Left lung (tissue), 10 donors: ENCODE measurements around the gene APPL1. TPM values are rescaled to one million over a fixed set of nuclear protein-coding genes. Genes with fewer than 3 reads are reported as not detected.
A peak's percentile ranks its signal among the peaks of the same experiment; 100 is the strongest.

Source experiments
- ATAC-seq: fragments of 200-7000 bp; cut with Tn5 transposase; one replicate; pipeline ENCODE4 v1.9.1; 2020; ENCODE audit warnings: moderate library complexity
- DNase-seq, 4 donors: peaks; one replicate each; pipeline ENCODE4 v3.0.0-alpha.2; 2013 to 2020
- H3K27ac ChIP-seq, 2 donors: fragments of 200-600 bp; sonication (generic) in 1 of 2; one replicate each; pipeline versions ENCODE4 v1.5.0 to v1.8.0; 2020 to 2021
- H3K27me3 ChIP-seq, 2 donors: fragments of 200-600 bp; sonication (generic) in 1 of 2; one replicate each; pipeline versions ENCODE4 v1.5.0 to v1.8.0; 2020 to 2021
- H3K36me3 ChIP-seq, 2 donors: fragments of 200-600 bp; sonication (generic) in 1 of 2; one replicate each; pipeline versions ENCODE4 v1.5.0 to v1.8.0; 2020 to 2021
- H3K4me1 ChIP-seq, 2 donors: fragments of 200-600 bp; one replicate each; pipeline ENCODE4 v1.8.0; 2021
- H3K4me3 ChIP-seq, 2 donors: fragments of 200-600 bp; sonication (generic) in 1 of 2; one replicate each; pipeline versions ENCODE4 v1.5.0 to v1.8.0; 2020 to 2021; ENCODE audit warnings: mild to moderate bottlenecking in 1 of 2
- H3K9me3 ChIP-seq, 2 donors: fragments of 200-600 bp; sonication (generic) in 1 of 2; one replicate each; pipeline versions ENCODE4 v1.5.0 to v1.8.0; 2020 to 2021
- intact Hi-C, 2 donors: fragments of 100-400 bp; cut with DNase I; formaldehyde crosslinking; loops; one replicate each; pipeline versions ENCODE4 v1.11.2 to v1.14.2; 2022
- polyA plus RNA-seq, 6 donors: library from polyadenylated mRNA; unstranded; fragments of 120-200 nt; gene quantifications; one replicate each; pipeline ENCODE4 v1.2.1, GENCODE V29; 2013; ENCODE audit not compliant: insufficient read length in 6 of 6
- total RNA-seq, 2 donors: library from RNA; stranded (reverse); fragmentation: NEBNext Ultra II Directional; extraction: Animal tissue kit (Norgen Biotek cat#: 25700); gene quantifications; one replicate each; pipeline ENCODE4 v1.2.1, GENCODE V29; 2021
- TF ChIP-seq, protein P1 (sequence below), 2 donors: fragments of 200-600 bp; sonication (generic) in 1 of 2; IDR thresholded peaks; one replicate each; pipeline versions ENCODE4 v1.5.0 to v1.8.0; 2021; ENCODE audit warnings: antibody characterized with exemption in 2 of 2
- donor health status: DM: no; HTN: yes; CAD: no.
- donor health status: DM: no; HTN: no; CAD: no.

The APPL1 gene
- total and polyA plus RNA-seq, 8 donors = 35.8 to 51.0 (median 43.6) TPM

DNA sequence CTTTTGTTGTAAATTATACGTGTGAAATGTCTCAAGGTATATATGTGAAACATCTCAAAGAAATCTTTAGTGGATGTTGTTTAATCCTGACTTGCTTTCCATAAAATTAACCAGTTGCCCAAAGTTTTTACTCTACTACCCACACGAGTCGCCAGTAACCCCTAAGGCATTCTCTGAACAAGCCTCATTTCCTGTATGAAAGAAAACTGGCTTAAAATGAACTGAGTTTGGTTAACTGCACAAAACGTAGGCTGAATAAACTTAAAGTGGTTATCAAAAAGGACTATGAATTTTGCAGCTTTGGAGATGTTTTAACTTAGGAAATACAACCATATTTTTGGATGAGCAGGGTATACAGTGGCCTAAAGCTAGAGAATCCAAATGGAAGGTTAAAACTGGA, 2.7 kb upstream of the APPL1 start:
- H3K36me3 ChIP-seq = no peaks in the 10 kb centered on the region
- H3K27me3 ChIP-seq = no peaks in the 10 kb centered on the region
- DNase-seq (no peak), ATAC-seq (no peak)
- no peaks in the 10 kb centered on the region for H3K9me3 ChIP-seq
- H3K4me3 ChIP-seq = no peak overlapping the region
- TF ChIP-seq, protein P1, sequence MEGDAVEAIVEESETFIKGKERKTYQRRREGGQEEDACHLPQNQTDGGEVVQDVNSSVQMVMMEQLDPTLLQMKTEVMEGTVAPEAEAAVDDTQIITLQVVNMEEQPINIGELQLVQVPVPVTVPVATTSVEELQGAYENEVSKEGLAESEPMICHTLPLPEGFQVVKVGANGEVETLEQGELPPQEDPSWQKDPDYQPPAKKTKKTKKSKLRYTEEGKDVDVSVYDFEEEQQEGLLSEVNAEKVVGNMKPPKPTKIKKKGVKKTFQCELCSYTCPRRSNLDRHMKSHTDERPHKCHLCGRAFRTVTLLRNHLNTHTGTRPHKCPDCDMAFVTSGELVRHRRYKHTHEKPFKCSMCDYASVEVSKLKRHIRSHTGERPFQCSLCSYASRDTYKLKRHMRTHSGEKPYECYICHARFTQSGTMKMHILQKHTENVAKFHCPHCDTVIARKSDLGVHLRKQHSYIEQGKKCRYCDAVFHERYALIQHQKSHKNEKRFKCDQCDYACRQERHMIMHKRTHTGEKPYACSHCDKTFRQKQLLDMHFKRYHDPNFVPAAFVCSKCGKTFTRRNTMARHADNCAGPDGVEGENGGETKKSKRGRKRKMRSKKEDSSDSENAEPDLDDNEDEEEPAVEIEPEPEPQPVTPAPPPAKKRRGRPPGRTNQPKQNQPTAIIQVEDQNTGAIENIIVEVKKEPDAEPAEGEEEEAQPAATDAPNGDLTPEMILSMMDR (IDR thresholded peaks at IDR 0.05) = no peak
- intact Hi-C loops = loop anchor here in 1 of 2 donors (10.0 kb wide), 2 partner anchors 130 to 230 kb away; no protein-coding TSS in a partner anchor
- no peak overlapping the region for H3K27ac ChIP-seq
- peaks cover 15 to 23% of the 10 kb centered on the region in 2 donors for H3K4me1 ChIP-seq

DNA sequence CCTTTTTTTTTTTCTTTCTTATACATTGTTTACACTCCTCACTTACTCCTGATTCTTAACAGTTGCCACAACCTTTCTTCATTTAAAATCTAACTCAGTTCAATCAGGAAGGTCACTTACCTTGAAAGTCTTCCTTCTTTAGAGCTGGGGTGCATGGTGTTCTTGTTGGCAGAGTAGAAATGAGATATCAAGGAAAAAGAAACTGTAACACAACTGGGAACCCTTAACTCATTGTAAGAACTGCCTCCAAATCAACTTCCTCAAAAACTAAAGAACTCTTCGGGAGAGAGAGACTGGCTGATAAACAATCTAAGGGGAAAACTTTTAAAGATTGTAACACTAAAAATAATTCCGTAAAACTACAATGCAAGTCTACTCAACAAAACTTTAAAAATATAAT, 1.4 kb upstream of the APPL1 start:
- peaks cover 15 to 25% of the 10 kb centered on the region in 2 donors for H3K4me1 ChIP-seq
- ATAC-seq (no peak), DNase-seq (no peak)
- peak overlapping the region in 1 of 2 donors; percentile 79 for H3K4me3 ChIP-seq
- H3K36me3 ChIP-seq = no peaks in the 10 kb centered on the region
- H3K27ac ChIP-seq = peak overlapping the region in 1 of 2 donors; percentile 92
- no peaks in the 10 kb centered on the region for H3K9me3 ChIP-seq
- TF ChIP-seq, protein P1 (IDR thresholded peaks at IDR 0.05) = no peak
- intact Hi-C loops = loop anchor here in 1 of 2 donors (10.0 kb wide), 2 partner anchors 131 to 231 kb away; no protein-coding TSS in a partner anchor
- H3K27me3 ChIP-seq = no peaks in the 10 kb centered on the region

DNA sequence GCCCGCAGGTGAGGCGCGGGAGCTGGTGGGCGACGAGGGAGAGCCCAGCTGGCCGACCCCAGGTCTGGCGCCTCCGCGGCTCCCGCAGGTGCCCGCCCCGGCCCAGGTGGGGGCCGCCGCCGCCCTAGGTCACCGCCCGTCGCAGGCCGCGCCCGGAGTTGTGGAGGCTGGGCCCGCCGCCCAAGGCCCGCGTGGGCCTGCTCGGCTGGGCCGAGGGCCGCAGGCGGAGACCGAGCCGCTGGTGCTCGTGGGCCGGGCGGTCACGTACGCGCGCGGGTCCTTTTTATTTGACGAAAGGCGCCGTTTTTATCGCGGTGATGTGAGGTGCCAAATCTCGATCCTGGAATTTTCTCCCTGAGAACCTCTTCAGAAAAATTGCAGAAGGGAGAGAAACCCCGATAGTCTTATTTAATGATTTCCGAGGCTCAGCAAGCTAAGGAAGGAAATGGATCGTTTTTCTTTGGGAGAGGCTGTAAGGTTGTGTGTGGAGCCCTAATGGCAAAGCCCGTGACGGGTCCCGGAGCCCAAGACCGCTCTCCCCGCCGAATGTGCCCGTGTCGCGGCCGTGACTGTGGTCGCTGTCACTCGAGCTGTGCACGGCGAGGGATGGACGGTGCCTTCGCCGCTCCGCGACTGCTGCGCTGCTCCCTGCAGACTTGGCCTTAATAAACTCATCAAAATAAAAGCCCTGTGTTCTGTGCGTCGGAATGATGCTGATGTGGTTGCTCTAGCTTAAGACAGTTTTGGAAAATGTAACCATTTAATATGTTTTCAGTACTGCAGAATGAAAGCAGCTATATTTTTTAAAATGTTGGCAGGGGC, 612 bp downstream of the APPL1 start:
- H3K27me3 ChIP-seq = no peaks in the 10 kb centered on the region
- peaks cover 15 to 25% of the 10 kb centered on the region in 2 donors for H3K4me1 ChIP-seq
- no peaks in the 10 kb centered on the region for H3K36me3 ChIP-seq
- TF ChIP-seq, protein P1 (IDR thresholded peaks at IDR 0.05) = no peak
- peak overlapping the region; percentile 92 to 95 for H3K27ac ChIP-seq
- peak; percentile 78 for ATAC-seq
- peak; percentile 62 to 89 (median 70) for DNase-seq
- peak overlapping the region; percentile 67 to 79 for H3K4me3 ChIP-seq
- no peaks in the 10 kb centered on the region for H3K9me3 ChIP-seq
- intact Hi-C loops = loop anchor here in 1 of 2 donors (10.0 kb wide), 2 partner anchors 133 to 233 kb away; no protein-coding TSS in a partner anchor

DNA sequence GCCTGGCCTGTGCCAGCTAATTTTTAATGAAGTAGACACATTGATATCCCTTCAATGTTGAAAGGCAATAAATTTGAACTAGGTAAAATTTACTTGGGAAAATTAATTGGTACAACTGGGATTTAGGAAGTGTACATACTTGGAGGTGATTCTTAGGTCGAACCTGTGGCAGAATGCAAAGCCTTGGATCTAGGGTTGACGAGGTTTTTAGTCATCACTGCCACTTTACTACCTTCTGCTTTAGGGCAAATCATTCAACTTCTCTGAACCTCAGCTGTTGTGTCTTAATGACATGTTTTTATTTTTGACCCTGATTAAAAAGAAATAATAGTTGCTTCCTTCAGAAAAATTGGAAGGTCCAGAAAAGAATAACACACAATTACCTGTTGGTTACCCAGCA, 2.5 kb downstream of the APPL1 start:
- no peak for ATAC-seq
- intact Hi-C loops = no loop called here
- no peak for DNase-seq
- H3K27me3 ChIP-seq = no peaks in the 10 kb centered on the region
- no peaks in the 10 kb centered on the region for H3K9me3 ChIP-seq
- H3K4me3 ChIP-seq = no peak overlapping the region
- peaks cover 15 to 25% of the 10 kb centered on the region in 2 donors for H3K4me1 ChIP-seq
- no peaks in the 10 kb centered on the region for H3K36me3 ChIP-seq
- H3K27ac ChIP-seq = no peak overlapping the region
- TF ChIP-seq, protein P1 (IDR thresholded peaks at IDR 0.05) = no peak

DNA sequence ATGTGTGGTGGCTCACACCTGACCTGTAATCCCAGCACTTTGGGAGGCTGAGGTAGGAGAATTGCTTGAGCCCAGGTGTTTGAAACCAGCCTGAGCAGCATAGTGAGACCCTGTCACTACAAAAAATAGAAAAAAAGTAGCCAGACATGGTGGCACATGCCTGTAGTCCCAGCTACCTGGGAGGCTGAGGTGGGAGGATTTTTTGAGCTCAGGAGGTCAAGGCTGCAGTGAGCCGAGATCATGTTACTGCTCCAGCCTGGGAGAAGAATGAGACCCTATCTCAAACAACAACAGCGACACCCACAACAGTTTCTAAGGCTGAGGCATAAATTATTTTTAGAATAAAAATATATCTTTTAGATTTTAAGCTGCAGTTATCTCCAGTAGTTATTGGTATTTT, 6.3 kb downstream of the APPL1 start:
- Histone ChIP-seq H3K27ac (no peak overlapping the region), H3K36me3 (peaks cover 0 to 13% of the 10 kb centered on the region in 2 donors), H3K4me3 (no peak overlapping the region), H3K27me3 (no peaks in the 10 kb centered on the region), H3K4me1 (peaks cover 11 to 13% of the 10 kb centered on the region in 2 donors), H3K9me3 (no peaks in the 10 kb centered on the region)
- intact Hi-C loops = no loop called here
- no peak for DNase-seq
- TF ChIP-seq, protein P1 (IDR thresholded peaks at IDR 0.05) = no peak
- no peak for ATAC-seq
